Brain microvascular endothelial cell (primary cell): ENCODE data around the gene ZNF846.
"Not testable (repeated sequence)": the region's sequence is repeated elsewhere in the genome, so short reads cannot be mapped to it uniquely, and the experiment has no call there.

ENCODE experiments used
- DNase-seq: peaks from one replicate; pipeline ENCODE4 v3.0.0-alpha.2; 2020
- H3K27ac ChIP-seq: fragments of 250-450 bp; sonication (Bioruptor Pico); 2 replicates; pipeline ENCODE4 v1.5.1; 2020; ENCODE audit warnings: mild to moderate bottlenecking, moderate library complexity
- H3K27me3 ChIP-seq: fragments of 250-450 bp; sonication (Bioruptor Pico); replicated peaks from 2 replicates; pipeline ENCODE4 v1.5.1; 2020; ENCODE audit warnings: mild to moderate bottlenecking
- H3K36me3 ChIP-seq: fragments of 250-450 bp; sonication (Bioruptor Pico); replicated peaks from 2 replicates; pipeline ENCODE4 v1.5.1; 2020; ENCODE audit warnings: mild to moderate bottlenecking
- H3K4me3 ChIP-seq: 2 replicates; pipeline ENCODE4 v1.5.1; 2011; ENCODE audit warnings: low read depth, mild to moderate bottlenecking, control low read depth, low read length, moderate library complexity
- in situ Hi-C: cut with HindIII; loops from 2 replicates; pipeline ENCODE4 v1.10.0; 2017; ENCODE audit warnings: low sequenced_read_pairs, low pct_ligation_motif_present
- TF ChIP-seq, protein P1 (sequence below): IDR thresholded peaks from 2 replicates; pipeline ENCODE4 v1.5.1; 2011; ENCODE audit warnings: low read depth, mild to moderate bottlenecking, moderate library complexity, low read length, control low read depth, inconsistent platforms; ENCODE audit errors: missing control alignments

The ZNF846 gene

GRCh38 chr19:9727644-9728043 lies 40.9 kb downstream of the ZNF846 start:
- in situ Hi-C loops = no loop called here
- Histone ChIP-seq H3K27me3 (no peaks in the 10 kb centered on the region), H3K36me3 (no peaks in the 10 kb centered on the region), H3K27ac (no peak overlapping the region), H3K4me3 (no peak overlapping the region)
- TF ChIP-seq, protein P1, sequence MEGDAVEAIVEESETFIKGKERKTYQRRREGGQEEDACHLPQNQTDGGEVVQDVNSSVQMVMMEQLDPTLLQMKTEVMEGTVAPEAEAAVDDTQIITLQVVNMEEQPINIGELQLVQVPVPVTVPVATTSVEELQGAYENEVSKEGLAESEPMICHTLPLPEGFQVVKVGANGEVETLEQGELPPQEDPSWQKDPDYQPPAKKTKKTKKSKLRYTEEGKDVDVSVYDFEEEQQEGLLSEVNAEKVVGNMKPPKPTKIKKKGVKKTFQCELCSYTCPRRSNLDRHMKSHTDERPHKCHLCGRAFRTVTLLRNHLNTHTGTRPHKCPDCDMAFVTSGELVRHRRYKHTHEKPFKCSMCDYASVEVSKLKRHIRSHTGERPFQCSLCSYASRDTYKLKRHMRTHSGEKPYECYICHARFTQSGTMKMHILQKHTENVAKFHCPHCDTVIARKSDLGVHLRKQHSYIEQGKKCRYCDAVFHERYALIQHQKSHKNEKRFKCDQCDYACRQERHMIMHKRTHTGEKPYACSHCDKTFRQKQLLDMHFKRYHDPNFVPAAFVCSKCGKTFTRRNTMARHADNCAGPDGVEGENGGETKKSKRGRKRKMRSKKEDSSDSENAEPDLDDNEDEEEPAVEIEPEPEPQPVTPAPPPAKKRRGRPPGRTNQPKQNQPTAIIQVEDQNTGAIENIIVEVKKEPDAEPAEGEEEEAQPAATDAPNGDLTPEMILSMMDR = no peak
- no peak for DNase-seq

GRCh38 chr19:9725508-9726201 lies 42.9 kb downstream of the ZNF846 start:
- H3K27me3 ChIP-seq, H3K36me3 ChIP-seq, DNase-seq, H3K4me3 ChIP-seq, in situ Hi-C loops, H3K27ac ChIP-seq: not testable (repeated sequence)

GRCh38 chr19:9724157-9724556 lies 44.4 kb downstream of the ZNF846 start:
- TF ChIP-seq, protein P1 = no peak
- Histone ChIP-seq H3K4me3 (no peak overlapping the region), H3K27me3 (no peaks in the 10 kb centered on the region), H3K36me3 (no peaks in the 10 kb centered on the region), H3K27ac (no peak overlapping the region)
- in situ Hi-C loops = no loop called here
- DNase-seq = no peak

- TF ChIP-seq, protein P1 = no peak
- Histone ChIP-seq H3K4me3 (no peak overlapping the region), H3K27ac (no peak overlapping the region), H3K36me3 (no peaks in the 10 kb centered on the region), H3K27me3 (no peaks in the 10 kb centered on the region)
- no peak for DNase-seq
- in situ Hi-C loops = no loop called here
These were observed 46.7 kb downstream of the ZNF846 start for GRCh38 chr19:9721861-9722260.

DNA sequence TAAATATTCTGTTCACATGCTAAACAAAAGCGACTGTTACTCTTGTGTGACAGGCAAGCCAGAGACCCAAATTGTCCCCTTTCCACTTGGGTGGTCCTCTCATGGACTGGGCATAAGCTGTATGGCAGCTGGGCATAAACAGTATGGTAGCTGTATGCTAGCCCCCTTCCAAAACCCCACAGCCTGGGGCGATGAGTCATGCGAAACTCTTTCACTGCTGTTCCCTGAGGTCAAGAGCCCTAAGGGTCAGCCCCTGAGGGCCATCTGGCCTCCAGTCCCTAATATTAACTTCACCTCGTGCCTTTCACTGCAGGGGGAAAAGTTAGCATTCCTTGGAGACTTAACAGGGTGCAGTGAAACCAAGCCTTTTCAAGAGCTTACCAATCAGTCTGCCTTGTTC lies 48.0 kb downstream of the ZNF846 start:
- in situ Hi-C loops = no loop called here
- Histone ChIP-seq H3K4me3 (no peak overlapping the region), H3K27ac (no peak overlapping the region), H3K36me3 (no peaks in the 10 kb centered on the region), H3K27me3 (no peaks in the 10 kb centered on the region)
- TF ChIP-seq, protein P1 = no peak
- DNase-seq = no peak

DNA sequence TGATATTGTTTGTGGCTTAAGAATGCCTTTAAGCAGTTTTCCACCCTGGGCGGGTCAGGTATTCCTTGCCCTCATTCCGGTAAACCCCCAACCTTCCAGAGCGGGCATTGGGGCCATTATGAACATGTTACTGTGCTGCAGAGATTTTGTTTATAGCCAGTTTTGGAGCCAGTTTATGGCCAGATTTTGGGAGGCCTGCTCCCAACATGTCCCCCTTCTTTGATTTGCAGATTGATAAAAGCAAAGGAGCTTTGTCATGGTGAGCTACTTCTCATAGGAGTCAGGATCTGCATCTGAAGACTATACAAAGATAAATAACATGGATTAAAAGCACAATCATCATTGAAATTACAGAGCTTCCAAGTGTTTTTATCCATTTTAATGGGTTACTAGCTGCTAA lies 56.7 kb downstream of the ZNF846 start:
- TF ChIP-seq, protein P1 = no peak
- no peaks in the 10 kb centered on the region for H3K36me3 ChIP-seq
- no peak for DNase-seq
- H3K27ac ChIP-seq = no peak overlapping the region
- no peak overlapping the region for H3K4me3 ChIP-seq
- H3K27me3 ChIP-seq = no peaks in the 10 kb centered on the region
- in situ Hi-C loops = no loop called here
